ENCODE measurements around the gene STPG3. TPM values are rescaled to one million over a fixed set of nuclear protein-coding genes. Genes with fewer than 3 reads are reported as not detected.

The STPG3 gene
- total and polyA plus RNA-seq, 2 experiments from 2014 or later, result not detected

DNA sequence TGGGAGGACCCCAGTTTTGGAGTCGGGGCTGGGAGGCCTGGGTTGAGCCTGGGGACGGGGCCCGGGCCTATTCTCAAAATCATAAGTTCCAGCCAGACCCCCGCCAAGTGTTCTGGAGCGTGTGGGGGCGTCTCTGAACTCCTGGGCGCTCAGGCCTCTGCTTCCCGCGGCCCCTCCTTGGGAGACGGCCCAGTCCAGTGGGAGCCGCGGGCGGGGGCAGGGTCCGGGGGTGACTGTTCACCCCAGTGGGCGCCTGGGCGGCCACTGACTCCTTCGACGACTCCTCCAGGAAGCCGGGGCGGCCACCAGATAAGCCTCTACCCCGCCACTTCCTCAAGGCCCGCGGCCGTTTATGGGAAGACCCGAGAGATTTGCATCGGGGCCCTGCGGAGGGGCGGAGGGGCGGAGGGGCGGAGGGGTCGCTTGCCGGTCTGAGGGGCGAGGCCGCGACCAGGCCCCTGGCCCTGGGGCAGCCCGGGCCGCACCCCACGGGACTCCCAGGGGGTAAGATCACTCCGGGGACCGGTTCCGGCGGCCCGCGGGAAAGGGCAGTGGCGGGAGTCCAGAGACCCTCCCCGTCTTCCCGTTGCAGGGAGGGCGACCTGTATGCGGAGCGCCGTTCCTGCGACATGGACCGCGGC, 27.1 kb downstream of the STPG3 start:
- ATAC-seq, result peak; percentile 1
- Histone ChIP-seq H4K20me1 (replicated peaks; ENCODE audit: insufficient read depth) (peaks cover 8% of the 10 kb centered on the region; the same call in 1 of the 2 replicates), H3K4me1 (ENCODE audit: insufficient read depth) (peaks cover 12% of the 10 kb centered on the region), H3K27ac (ENCODE audit: low read depth) (0 out of 2 replicates have a peak overlapping the region, but pooled peaks have one; percentile 94), H3K27me3 (ENCODE audit: insufficient read depth) (peaks cover 14% of the 10 kb centered on the region), H3K9me2 (ENCODE audit: insufficient read depth) (no peaks in the 10 kb centered on the region), H3K36me3 (ENCODE audit: insufficient read depth) (no peaks in the 10 kb centered on the region), H2AFZ (no peak overlapping the region), H3K79me2 (replicated peaks; ENCODE audit: insufficient read depth) (no peaks in the 10 kb centered on the region), H3K4me2 (peak overlapping the region; percentile 88), H3K4me3 (peak overlapping the region; percentile 64), H3F3A (replicated peaks; ENCODE audit: low read depth) (peaks cover 20% of the 10 kb centered on the region; the same call in 1 of the 2 replicates)
- peaks cover 34% of the 10 kb centered on the region for H3K27me3 Mint-ChIP-seq (ENCODE audit: insufficient read depth, low read depth, poor library complexity)
- H3K36me3 Mint-ChIP-seq (ENCODE audit: low read depth), result peaks cover 7% of the 10 kb centered on the region
- H3K4me3 Mint-ChIP-seq, result peak overlapping the region; percentile 68
- DNase-seq (ENCODE audit: low spot score), result peak; percentile 69
- TF ChIP-seq, protein P1, sequence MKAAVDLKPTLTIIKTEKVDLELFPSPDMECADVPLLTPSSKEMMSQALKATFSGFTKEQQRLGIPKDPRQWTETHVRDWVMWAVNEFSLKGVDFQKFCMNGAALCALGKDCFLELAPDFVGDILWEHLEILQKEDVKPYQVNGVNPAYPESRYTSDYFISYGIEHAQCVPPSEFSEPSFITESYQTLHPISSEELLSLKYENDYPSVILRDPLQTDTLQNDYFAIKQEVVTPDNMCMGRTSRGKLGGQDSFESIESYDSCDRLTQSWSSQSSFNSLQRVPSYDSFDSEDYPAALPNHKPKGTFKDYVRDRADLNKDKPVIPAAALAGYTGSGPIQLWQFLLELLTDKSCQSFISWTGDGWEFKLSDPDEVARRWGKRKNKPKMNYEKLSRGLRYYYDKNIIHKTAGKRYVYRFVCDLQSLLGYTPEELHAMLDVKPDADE (IDR thresholded peaks at IDR 0.05), result no peak
- TF ChIP-seq CREB1 (CRISPR knock-in tag; IDR thresholded peaks at IDR 0.05; ENCODE audit: low read depth) (no peak), POLR2AphosphoS5 (IDR thresholded peaks at IDR 0.05; ENCODE audit: low read depth) (no peak), JUNB (IDR thresholded peaks at IDR 0.05; ENCODE audit: unreplicated experiment) (no peak), STAT1 (IDR thresholded peaks at IDR 0.05; ENCODE audit: unreplicated experiment) (no peak), NANOG (IDR thresholded peaks at IDR 0.05; ENCODE audit: borderline replicate concordance) (no peak), ZNF114 (CRISPR knock-in tag; IDR thresholded peaks at IDR 0.05) (no peak), ZNF331 (CRISPR knock-in tag; IDR thresholded peaks at IDR 0.05; ENCODE audit: low read depth) (no peak), EZH2 (IDR thresholded peaks at IDR 0.05; ENCODE audit: low read depth, unreplicated experiment) (no peak), EZH2phosphoT487 (IDR thresholded peaks at IDR 0.05; ENCODE audit: unreplicated experiment) (no peak)
- TF ChIP-seq, protein P2, sequence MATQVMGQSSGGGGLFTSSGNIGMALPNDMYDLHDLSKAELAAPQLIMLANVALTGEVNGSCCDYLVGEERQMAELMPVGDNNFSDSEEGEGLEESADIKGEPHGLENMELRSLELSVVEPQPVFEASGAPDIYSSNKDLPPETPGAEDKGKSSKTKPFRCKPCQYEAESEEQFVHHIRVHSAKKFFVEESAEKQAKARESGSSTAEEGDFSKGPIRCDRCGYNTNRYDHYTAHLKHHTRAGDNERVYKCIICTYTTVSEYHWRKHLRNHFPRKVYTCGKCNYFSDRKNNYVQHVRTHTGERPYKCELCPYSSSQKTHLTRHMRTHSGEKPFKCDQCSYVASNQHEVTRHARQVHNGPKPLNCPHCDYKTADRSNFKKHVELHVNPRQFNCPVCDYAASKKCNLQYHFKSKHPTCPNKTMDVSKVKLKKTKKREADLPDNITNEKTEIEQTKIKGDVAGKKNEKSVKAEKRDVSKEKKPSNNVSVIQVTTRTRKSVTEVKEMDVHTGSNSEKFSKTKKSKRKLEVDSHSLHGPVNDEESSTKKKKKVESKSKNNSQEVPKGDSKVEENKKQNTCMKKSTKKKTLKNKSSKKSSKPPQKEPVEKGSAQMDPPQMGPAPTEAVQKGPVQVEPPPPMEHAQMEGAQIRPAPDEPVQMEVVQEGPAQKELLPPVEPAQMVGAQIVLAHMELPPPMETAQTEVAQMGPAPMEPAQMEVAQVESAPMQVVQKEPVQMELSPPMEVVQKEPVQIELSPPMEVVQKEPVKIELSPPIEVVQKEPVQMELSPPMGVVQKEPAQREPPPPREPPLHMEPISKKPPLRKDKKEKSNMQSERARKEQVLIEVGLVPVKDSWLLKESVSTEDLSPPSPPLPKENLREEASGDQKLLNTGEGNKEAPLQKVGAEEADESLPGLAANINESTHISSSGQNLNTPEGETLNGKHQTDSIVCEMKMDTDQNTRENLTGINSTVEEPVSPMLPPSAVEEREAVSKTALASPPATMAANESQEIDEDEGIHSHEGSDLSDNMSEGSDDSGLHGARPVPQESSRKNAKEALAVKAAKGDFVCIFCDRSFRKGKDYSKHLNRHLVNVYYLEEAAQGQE (IDR thresholded peaks at IDR 0.05; ENCODE audit: unreplicated experiment), result no peak
- TF ChIP-seq, protein P3, sequence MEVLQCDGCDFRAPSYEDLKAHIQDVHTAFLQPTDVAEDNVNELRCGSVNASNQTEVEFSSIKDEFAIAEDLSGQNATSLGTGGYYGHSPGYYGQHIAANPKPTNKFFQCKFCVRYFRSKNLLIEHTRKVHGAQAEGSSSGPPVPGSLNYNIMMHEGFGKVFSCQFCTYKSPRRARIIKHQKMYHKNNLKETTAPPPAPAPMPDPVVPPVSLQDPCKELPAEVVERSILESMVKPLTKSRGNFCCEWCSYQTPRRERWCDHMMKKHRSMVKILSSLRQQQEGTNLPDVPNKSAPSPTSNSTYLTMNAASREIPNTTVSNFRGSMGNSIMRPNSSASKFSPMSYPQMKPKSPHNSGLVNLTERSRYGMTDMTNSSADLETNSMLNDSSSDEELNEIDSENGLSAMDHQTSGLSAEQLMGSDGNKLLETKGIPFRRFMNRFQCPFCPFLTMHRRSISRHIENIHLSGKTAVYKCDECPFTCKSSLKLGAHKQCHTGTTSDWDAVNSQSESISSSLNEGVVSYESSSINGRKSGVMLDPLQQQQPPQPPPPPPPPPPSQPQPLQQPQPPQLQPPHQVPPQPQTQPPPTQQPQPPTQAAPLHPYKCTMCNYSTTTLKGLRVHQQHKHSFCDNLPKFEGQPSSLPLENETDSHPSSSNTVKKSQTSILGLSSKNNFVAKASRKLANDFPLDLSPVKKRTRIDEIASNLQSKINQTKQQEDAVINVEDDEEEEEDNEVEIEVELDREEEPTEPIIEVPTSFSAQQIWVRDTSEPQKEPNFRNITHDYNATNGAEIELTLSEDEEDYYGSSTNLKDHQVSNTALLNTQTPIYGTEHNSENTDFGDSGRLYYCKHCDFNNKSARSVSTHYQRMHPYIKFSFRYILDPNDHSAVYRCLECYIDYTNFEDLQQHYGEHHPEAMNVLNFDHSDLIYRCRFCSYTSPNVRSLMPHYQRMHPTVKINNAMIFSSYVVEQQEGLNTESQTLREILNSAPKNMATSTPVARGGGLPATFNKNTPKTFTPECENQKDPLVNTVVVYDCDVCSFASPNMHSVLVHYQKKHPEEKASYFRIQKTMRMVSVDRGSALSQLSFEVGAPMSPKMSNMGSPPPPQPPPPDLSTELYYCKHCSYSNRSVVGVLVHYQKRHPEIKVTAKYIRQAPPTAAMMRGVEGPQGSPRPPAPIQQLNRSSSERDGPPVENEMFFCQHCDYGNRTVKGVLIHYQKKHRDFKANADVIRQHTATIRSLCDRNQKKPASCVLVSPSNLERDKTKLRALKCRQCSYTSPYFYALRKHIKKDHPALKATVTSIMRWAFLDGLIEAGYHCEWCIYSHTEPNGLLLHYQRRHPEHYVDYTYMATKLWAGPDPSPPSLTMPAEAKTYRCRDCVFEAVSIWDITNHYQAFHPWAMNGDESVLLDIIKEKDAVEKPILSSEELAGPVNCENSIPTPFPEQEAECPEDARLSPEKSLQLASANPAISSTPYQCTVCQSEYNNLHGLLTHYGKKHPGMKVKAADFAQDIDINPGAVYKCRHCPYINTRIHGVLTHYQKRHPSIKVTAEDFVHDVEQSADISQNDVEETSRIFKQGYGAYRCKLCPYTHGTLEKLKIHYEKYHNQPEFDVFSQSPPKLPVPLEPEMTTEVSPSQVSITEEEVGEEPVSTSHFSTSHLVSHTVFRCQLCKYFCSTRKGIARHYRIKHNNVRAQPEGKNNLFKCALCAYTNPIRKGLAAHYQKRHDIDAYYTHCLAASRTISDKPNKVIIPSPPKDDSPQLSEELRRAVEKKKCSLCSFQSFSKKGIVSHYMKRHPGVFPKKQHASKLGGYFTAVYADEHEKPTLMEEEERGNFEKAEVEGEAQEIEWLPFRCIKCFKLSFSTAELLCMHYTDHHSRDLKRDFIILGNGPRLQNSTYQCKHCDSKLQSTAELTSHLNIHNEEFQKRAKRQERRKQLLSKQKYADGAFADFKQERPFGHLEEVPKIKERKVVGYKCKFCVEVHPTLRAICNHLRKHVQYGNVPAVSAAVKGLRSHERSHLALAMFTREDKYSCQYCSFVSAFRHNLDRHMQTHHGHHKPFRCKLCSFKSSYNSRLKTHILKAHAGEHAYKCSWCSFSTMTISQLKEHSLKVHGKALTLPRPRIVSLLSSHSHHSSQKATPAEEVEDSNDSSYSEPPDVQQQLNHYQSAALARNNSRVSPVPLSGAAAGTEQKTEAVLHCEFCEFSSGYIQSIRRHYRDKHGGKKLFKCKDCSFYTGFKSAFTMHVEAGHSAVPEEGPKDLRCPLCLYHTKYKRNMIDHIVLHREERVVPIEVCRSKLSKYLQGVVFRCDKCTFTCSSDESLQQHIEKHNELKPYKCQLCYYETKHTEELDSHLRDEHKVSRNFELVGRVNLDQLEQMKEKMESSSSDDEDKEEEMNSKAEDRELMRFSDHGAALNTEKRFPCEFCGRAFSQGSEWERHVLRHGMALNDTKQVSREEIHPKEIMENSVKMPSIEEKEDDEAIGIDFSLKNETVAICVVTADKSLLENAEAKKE (CRISPR knock-in tag; IDR thresholded peaks at IDR 0.05), result no peak
- TF ChIP-seq, protein P4, sequence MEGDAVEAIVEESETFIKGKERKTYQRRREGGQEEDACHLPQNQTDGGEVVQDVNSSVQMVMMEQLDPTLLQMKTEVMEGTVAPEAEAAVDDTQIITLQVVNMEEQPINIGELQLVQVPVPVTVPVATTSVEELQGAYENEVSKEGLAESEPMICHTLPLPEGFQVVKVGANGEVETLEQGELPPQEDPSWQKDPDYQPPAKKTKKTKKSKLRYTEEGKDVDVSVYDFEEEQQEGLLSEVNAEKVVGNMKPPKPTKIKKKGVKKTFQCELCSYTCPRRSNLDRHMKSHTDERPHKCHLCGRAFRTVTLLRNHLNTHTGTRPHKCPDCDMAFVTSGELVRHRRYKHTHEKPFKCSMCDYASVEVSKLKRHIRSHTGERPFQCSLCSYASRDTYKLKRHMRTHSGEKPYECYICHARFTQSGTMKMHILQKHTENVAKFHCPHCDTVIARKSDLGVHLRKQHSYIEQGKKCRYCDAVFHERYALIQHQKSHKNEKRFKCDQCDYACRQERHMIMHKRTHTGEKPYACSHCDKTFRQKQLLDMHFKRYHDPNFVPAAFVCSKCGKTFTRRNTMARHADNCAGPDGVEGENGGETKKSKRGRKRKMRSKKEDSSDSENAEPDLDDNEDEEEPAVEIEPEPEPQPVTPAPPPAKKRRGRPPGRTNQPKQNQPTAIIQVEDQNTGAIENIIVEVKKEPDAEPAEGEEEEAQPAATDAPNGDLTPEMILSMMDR (conservative IDR thresholded peaks at IDR 0.05; ENCODE audit: low read depth in 2 of 2), result no peak
- 0 out of 2 replicates have a peak overlapping the region, but pooled peaks have one; percentile 67 for H3K27ac Mint-ChIP-seq
- peaks cover 32% of the 10 kb centered on the region for H3K4me1 Mint-ChIP-seq
- no peaks in the 10 kb centered on the region; the same call in 2 of the 3 replicates for H3K9me3 Mint-ChIP-seq

Measured in GM23338 (cell line).